SU-DHL-6 (cell line): ENCODE measurements around the gene MRFAP1L1.

Experiments used
- H2AFZ ChIP-seq: fragments of 200-600 bp; sonication (generic); 2 replicates; pipeline ENCODE4 v1.6.1; 2014; ENCODE audit warnings: low read depth, mild to moderate bottlenecking, moderate library complexity, mixed read lengths, antibody characterized with exemption, low read length; ENCODE audit not compliant: severe bottlenecking
- H3F3A ChIP-seq: fragments of 200-600 bp; shearing (Covaris generic); 2 replicates; pipeline ENCODE4 v1.6.0; 2016; ENCODE audit warnings: antibody characterized with exemption, mild to moderate bottlenecking; ENCODE audit not compliant: insufficient read depth
- H3K27ac ChIP-seq: fragments of 200-600 bp; sonication (generic); 2 replicates; pipeline ENCODE4 v1.5.1; 2016; ENCODE audit warnings: low read depth, mild to moderate bottlenecking, low read length, moderate library complexity, mixed read lengths
- H3K27me3 ChIP-seq: fragments of 200-600 bp; sonication (generic), shearing (Covaris generic); 2 replicates; pipeline ENCODE4 v1.6.0; 2014; ENCODE audit warnings: mild to moderate bottlenecking, low read length
- H3K36me3 ChIP-seq: fragments of 200-600 bp; sonication (generic); 2 replicates; pipeline ENCODE4 v1.6.1; 2014; ENCODE audit warnings: mild to moderate bottlenecking, low read length, mixed read lengths
- H3K4me2 ChIP-seq: fragments of 300-600, 200-600 bp; shearing (Covaris generic), sonication (generic); 2 replicates; pipeline ENCODE4 v1.6.0; 2014; ENCODE audit warnings: low read length, low read depth, mild to moderate bottlenecking; ENCODE audit not compliant: poor library complexity, severe bottlenecking
- H3K4me3 ChIP-seq: fragments of 200-600 bp; sonication (generic); 2 replicates; pipeline ENCODE4 v1.5.1; 2014; ENCODE audit warnings: antibody characterized with exemption, low read length, mild to moderate bottlenecking, mixed read lengths; ENCODE audit not compliant: insufficient read depth, poor library complexity, severe bottlenecking
- H3K79me2 ChIP-seq: fragments of 200-600 bp; sonication (generic); 2 replicates; pipeline ENCODE4 v1.6.1; 2014; ENCODE audit warnings: mild to moderate bottlenecking, low read length, moderate library complexity; ENCODE audit not compliant: insufficient read depth
- H3K9ac ChIP-seq: fragments of 200-600 bp; sonication (generic); 2 replicates; pipeline ENCODE4 v1.7.0; 2014; ENCODE audit warnings: mild to moderate bottlenecking, low read length
- H3K9me2 ChIP-seq: fragments of 200-600 bp; sonication (generic); replicated peaks from 2 replicates; pipeline ENCODE4 v1.6.1; 2014; ENCODE audit warnings: low read length; ENCODE audit not compliant: insufficient read depth
- H3K9me3 ChIP-seq: fragments of 200-600 bp; sonication (generic); 2 replicates; pipeline ENCODE4 v1.6.1; 2014; ENCODE audit warnings: low read length, mixed read lengths; ENCODE audit not compliant: insufficient read depth
- H4K20me1 ChIP-seq: fragments of 200-600 bp; sonication (generic); 2 replicates; pipeline ENCODE4 v1.6.1; 2014; ENCODE audit warnings: low read depth, mild to moderate bottlenecking, antibody characterized with exemption, low read length, moderate library complexity, mixed read lengths
- EZH2phosphoT487 ChIP-seq: fragments of 200-600 bp; sonication (generic), shearing (Covaris generic); conservative IDR thresholded peaks from 2 replicates; pipeline ENCODE4 v1.6.1; 2018; ENCODE audit warnings: mild to moderate bottlenecking, antibody characterized with exemption, low read length, moderate library complexity, mixed read lengths
- TF ChIP-seq, protein P1 (sequence below): fragments of 200-600 bp; sonication (generic); IDR thresholded peaks from one replicate; pipeline ENCODE4 v1.5.1; 2017; ENCODE audit warnings: antibody characterized with exemption, mild to moderate bottlenecking, low read length, moderate library complexity; ENCODE audit not compliant: insufficient read depth, poor library complexity, severe bottlenecking

Gene MRFAP1L1

GRCh38 chr4:6754481-6755087 is 44.9 kb upstream of the MRFAP1L1 start:
- no peak overlapping the region for H3K4me2 ChIP-seq
- H3K36me3 ChIP-seq = no peaks in the 10 kb centered on the region
- no peaks in the 10 kb centered on the region for H3K9me2 ChIP-seq
- no peaks in the 10 kb centered on the region for H4K20me1 ChIP-seq
- TF ChIP-seq, protein P1, sequence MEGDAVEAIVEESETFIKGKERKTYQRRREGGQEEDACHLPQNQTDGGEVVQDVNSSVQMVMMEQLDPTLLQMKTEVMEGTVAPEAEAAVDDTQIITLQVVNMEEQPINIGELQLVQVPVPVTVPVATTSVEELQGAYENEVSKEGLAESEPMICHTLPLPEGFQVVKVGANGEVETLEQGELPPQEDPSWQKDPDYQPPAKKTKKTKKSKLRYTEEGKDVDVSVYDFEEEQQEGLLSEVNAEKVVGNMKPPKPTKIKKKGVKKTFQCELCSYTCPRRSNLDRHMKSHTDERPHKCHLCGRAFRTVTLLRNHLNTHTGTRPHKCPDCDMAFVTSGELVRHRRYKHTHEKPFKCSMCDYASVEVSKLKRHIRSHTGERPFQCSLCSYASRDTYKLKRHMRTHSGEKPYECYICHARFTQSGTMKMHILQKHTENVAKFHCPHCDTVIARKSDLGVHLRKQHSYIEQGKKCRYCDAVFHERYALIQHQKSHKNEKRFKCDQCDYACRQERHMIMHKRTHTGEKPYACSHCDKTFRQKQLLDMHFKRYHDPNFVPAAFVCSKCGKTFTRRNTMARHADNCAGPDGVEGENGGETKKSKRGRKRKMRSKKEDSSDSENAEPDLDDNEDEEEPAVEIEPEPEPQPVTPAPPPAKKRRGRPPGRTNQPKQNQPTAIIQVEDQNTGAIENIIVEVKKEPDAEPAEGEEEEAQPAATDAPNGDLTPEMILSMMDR = no peak
- TF ChIP-seq EZH2phosphoT487 = no peak
- no peak overlapping the region for H2AFZ ChIP-seq
- no peak overlapping the region for H3K4me3 ChIP-seq
- no peak overlapping the region for H3K9ac ChIP-seq
- no peaks in the 10 kb centered on the region for H3K27me3 ChIP-seq
- no peaks in the 10 kb centered on the region for H3K79me2 ChIP-seq
- H3K27ac ChIP-seq = no peak overlapping the region
- H3K9me3 ChIP-seq = no peaks in the 10 kb centered on the region
- no peaks in the 10 kb centered on the region for H3F3A ChIP-seq

DNA sequence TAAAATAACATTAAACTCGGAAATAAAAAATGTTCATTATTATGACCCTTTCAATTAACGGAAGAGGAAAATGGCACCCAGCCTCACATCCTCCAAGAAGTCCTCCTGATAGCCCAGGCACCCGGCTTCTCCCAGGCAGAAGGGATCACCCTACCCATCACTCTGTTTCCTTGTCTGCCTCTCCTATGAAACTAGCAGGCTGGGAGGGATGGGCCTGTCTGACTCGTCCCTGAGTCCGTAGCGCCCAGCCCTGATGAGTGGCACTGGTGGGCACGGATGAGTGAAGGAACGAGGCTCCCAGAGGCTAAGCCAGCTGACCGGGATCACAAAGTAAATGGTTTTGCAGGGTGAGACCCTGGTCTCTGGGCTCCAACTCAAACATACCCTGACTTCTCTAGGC is 44.2 kb upstream of the MRFAP1L1 start:
- no peak overlapping the region for H3K4me2 ChIP-seq
- H3K9me3 ChIP-seq = no peaks in the 10 kb centered on the region
- no peak overlapping the region for H3K27ac ChIP-seq
- H3K9me2 ChIP-seq = no peaks in the 10 kb centered on the region
- no peak overlapping the region for H2AFZ ChIP-seq
- TF ChIP-seq EZH2phosphoT487 = no peak
- TF ChIP-seq, protein P1 = no peak
- H3K36me3 ChIP-seq = no peaks in the 10 kb centered on the region
- H3K79me2 ChIP-seq = no peaks in the 10 kb centered on the region
- no peak overlapping the region for H3K9ac ChIP-seq
- no peaks in the 10 kb centered on the region for H3F3A ChIP-seq
- no peaks in the 10 kb centered on the region for H3K27me3 ChIP-seq
- H4K20me1 ChIP-seq = no peaks in the 10 kb centered on the region
- no peak overlapping the region for H3K4me3 ChIP-seq

GRCh38 chr4:6753103-6753560 is 43.5 kb upstream of the MRFAP1L1 start:
- H3K27me3 ChIP-seq = no peaks in the 10 kb centered on the region
- no peaks in the 10 kb centered on the region for H4K20me1 ChIP-seq
- H3K79me2 ChIP-seq = no peaks in the 10 kb centered on the region
- no peaks in the 10 kb centered on the region for H3K9me3 ChIP-seq
- TF ChIP-seq EZH2phosphoT487 = no peak
- TF ChIP-seq, protein P1 = no peak
- no peak overlapping the region for H3K9ac ChIP-seq
- H3K36me3 ChIP-seq = no peaks in the 10 kb centered on the region
- no peak overlapping the region for H3K27ac ChIP-seq
- no peaks in the 10 kb centered on the region for H3F3A ChIP-seq
- no peak overlapping the region for H3K4me3 ChIP-seq
- H3K4me2 ChIP-seq = no peak overlapping the region
- no peak overlapping the region for H2AFZ ChIP-seq
- no peaks in the 10 kb centered on the region for H3K9me2 ChIP-seq
